ENCODE data around the gene SCIN.
A peak's percentile ranks its signal among the peaks of the same experiment; 100 is the strongest.
"Not testable (repeated sequence)": the region's sequence is repeated elsewhere in the genome, so short reads cannot be mapped to it uniquely, and the experiment has no call there.

Gene SCIN

GRCh38 chr7:12623885-12624498 is 53.5 kb downstream of the SCIN start:
- Mint-ChIP-seq H3K27ac (no peak overlapping the region), H3K4me3 (no peak overlapping the region)
- DNase-seq, result no peak

GRCh38 chr7:12625836-12626235 is 55.3 kb downstream of the SCIN start:
- Mint-ChIP-seq H3K4me1 (peaks cover 7% of the 10 kb centered on the region), H3K27me3 (peaks cover 15% of the 10 kb centered on the region), H3K27ac (no peak overlapping the region), H3K4me3 (no peak overlapping the region), H3K9me3 (no peaks in the 10 kb centered on the region)
- DNase-seq (no peak), ATAC-seq (no peak)

More at GRCh38 chr7:12623885-12624498, 53.5 kb downstream of the SCIN start:
- Mint-ChIP-seq H3K4me1 (peaks cover 7% of the 10 kb centered on the region), H3K9me3 (no peaks in the 10 kb centered on the region), H3K27me3 (peaks cover 15% of the 10 kb centered on the region)
- no peak for ATAC-seq

- no peak overlapping the region for H3K4me3 Mint-ChIP-seq
- peaks cover 7% of the 10 kb centered on the region for H3K4me1 Mint-ChIP-seq
- H3K27me3 Mint-ChIP-seq, result peaks cover 21% of the 10 kb centered on the region
- ATAC-seq (no peak), DNase-seq (no peak)
- no peaks in the 10 kb centered on the region for H3K9me3 Mint-ChIP-seq
- H3K27ac Mint-ChIP-seq, result no peak overlapping the region
Measured at GRCh38 chr7:12629816-12630512, 59.4 kb downstream of the SCIN start.

GRCh38 chr7:12630513-12630819 is 59.9 kb downstream of the SCIN start:
- peaks cover 7% of the 10 kb centered on the region for H3K4me1 Mint-ChIP-seq
- no peaks in the 10 kb centered on the region for H3K9me3 Mint-ChIP-seq
- ATAC-seq (no peak), DNase-seq (no peak)
- peaks cover 21% of the 10 kb centered on the region for H3K27me3 Mint-ChIP-seq
- no peak overlapping the region for H3K27ac Mint-ChIP-seq
- no peak overlapping the region for H3K4me3 Mint-ChIP-seq

- H3K27ac Mint-ChIP-seq, result no peak overlapping the region
- no peaks in the 10 kb centered on the region for H3K9me3 Mint-ChIP-seq
- peaks cover 6% of the 10 kb centered on the region for H3K4me1 Mint-ChIP-seq
- no peak overlapping the region for H3K4me3 Mint-ChIP-seq
- ATAC-seq (peak; percentile 34), DNase-seq (no peak)
- H3K27me3 Mint-ChIP-seq, result peaks cover 12% of the 10 kb centered on the region
Measured at GRCh38 chr7:12633582-12633981, 63.1 kb downstream of the SCIN start.

- peaks cover 6% of the 10 kb centered on the region for H3K4me1 Mint-ChIP-seq
- no peaks in the 10 kb centered on the region for H3K9me3 Mint-ChIP-seq
- peak overlapping the region; percentile 43 to 72 for H3K4me3 Mint-ChIP-seq
- peak overlapping the region in 1 of 2 donors; percentile 86 for H3K27ac Mint-ChIP-seq
- ATAC-seq (peak; percentile 72), DNase-seq (peak; percentile 7 to 14)
- peaks cover 12% of the 10 kb centered on the region for H3K27me3 Mint-ChIP-seq
Measured at GRCh38 chr7:12635830-12636229, 65.3 kb downstream of the SCIN start.

GRCh38 chr7:12637328-12637727 is 66.8 kb downstream of the SCIN start:
- no peak for ATAC-seq
- DNase-seq, result no peak
- Mint-ChIP-seq H3K27me3 (peaks cover 12% of the 10 kb centered on the region), H3K27ac (peak overlapping the region in 1 of 2 donors; percentile 2), H3K4me3 (no peak overlapping the region), H3K4me1 (peaks cover 6% of the 10 kb centered on the region), H3K9me3 (no peaks in the 10 kb centered on the region)

- H3K4me1 Mint-ChIP-seq, result peaks cover 6% of the 10 kb centered on the region
- DNase-seq, result no peak
- ATAC-seq, result peak; percentile 51
- peak overlapping the region; percentile 53 to 65 for H3K4me3 Mint-ChIP-seq
- no peaks in the 10 kb centered on the region for H3K9me3 Mint-ChIP-seq
- peak overlapping the region in 1 of 2 donors; percentile 16 for H3K27ac Mint-ChIP-seq
- H3K27me3 Mint-ChIP-seq, result peaks cover 7% of the 10 kb centered on the region
Measured at GRCh38 chr7:12637819-12638592, 67.5 kb downstream of the SCIN start.

- peaks cover 6% of the 10 kb centered on the region for H3K4me1 Mint-ChIP-seq
- H3K9me3 Mint-ChIP-seq, result no peaks in the 10 kb centered on the region
- H3K27ac Mint-ChIP-seq, result no peak overlapping the region
- peaks cover 6% of the 10 kb centered on the region for H3K27me3 Mint-ChIP-seq
- no peak for DNase-seq
- H3K4me3 Mint-ChIP-seq, result no peak overlapping the region
- ATAC-seq, result no peak
Measured at GRCh38 chr7:12638851-12639456, 68.4 kb downstream of the SCIN start.

GRCh38 chr7:12640299-12641096 is 70.0 kb downstream of the SCIN start:
- DNase-seq (no peak), ATAC-seq (no peak)
- Mint-ChIP-seq H3K4me3 (no peak overlapping the region), H3K9me3 (no peaks in the 10 kb centered on the region), H3K4me1 (peaks cover 6% of the 10 kb centered on the region), H3K27ac (no peak overlapping the region), H3K27me3 (peaks cover 6% of the 10 kb centered on the region)

GRCh38 chr7:12641196-12641595 is 70.7 kb downstream of the SCIN start:
- H3K9me3 Mint-ChIP-seq, result no peaks in the 10 kb centered on the region
- H3K4me3 Mint-ChIP-seq, result no peak overlapping the region
- H3K27ac Mint-ChIP-seq, result no peak overlapping the region
- no peak for DNase-seq
- peak; percentile 28 for ATAC-seq
- peaks cover 6% of the 10 kb centered on the region for H3K4me1 Mint-ChIP-seq
- peaks cover 6% of the 10 kb centered on the region for H3K27me3 Mint-ChIP-seq

- Mint-ChIP-seq H3K9me3 (no peaks in the 10 kb centered on the region), H3K4me3 (no peak overlapping the region), H3K27ac (no peak overlapping the region)
Measured at GRCh38 chr7:12642508-12642907, 72.0 kb downstream of the SCIN start.

GRCh38 chr7:12643001-12643643 is 72.6 kb downstream of the SCIN start:
- Mint-ChIP-seq H3K4me1 (peaks cover 3% of the 10 kb centered on the region), H3K4me3 (no peak overlapping the region), H3K27ac (no peak overlapping the region), H3K9me3 (no peaks in the 10 kb centered on the region), H3K27me3 (no peaks in the 10 kb centered on the region)
- DNase-seq, result no peak
- no peak for ATAC-seq

More at GRCh38 chr7:12642508-12642907, 72.0 kb downstream of the SCIN start:
- ATAC-seq (no peak), DNase-seq (no peak)
- Mint-ChIP-seq H3K4me1 (peaks cover 6% of the 10 kb centered on the region), H3K27me3 (peaks cover under 1% of the 10 kb centered on the region)

- H3K4me1 Mint-ChIP-seq, result no peaks in the 10 kb centered on the region
- no peak overlapping the region for H3K4me3 Mint-ChIP-seq
- no peak for DNase-seq
- H3K9me3 Mint-ChIP-seq, result no peaks in the 10 kb centered on the region
- no peak for ATAC-seq
- no peaks in the 10 kb centered on the region for H3K27me3 Mint-ChIP-seq
- H3K27ac Mint-ChIP-seq, result no peak overlapping the region
Measured at GRCh38 chr7:12643644-12644043, 73.1 kb downstream of the SCIN start.

- peak; percentile 64 for ATAC-seq
- not testable (repeated sequence) for H3K27ac Mint-ChIP-seq, H3K4me1 Mint-ChIP-seq, H3K9me3 Mint-ChIP-seq, H3K4me3 Mint-ChIP-seq, DNase-seq, H3K27me3 Mint-ChIP-seq
Measured at GRCh38 chr7:12645212-12645611, 74.7 kb downstream of the SCIN start.
